ENCODE results near the gene SAT1.

Gene SAT1

GRCh38 chrX:23828881-23829280 lies 45.9 kb downstream of the SAT1 start:
- Histone ChIP-seq H3K27me3 (replicated peaks; ENCODE audit: control insufficient read depth, insufficient read depth, low read length) (no peaks in the 10 kb centered on the region), H3K36me3 (ENCODE audit: control insufficient read depth, insufficient read depth, low read length) (no peaks in the 10 kb centered on the region), H3K4me3 (replicated peaks; ENCODE audit: low read depth, low read length) (no peak overlapping the region)
- DNase-seq (ENCODE audit: extremely low read depth, insufficient read length) = no peak
- no peak for TF ChIP-seq CTCF (IDR thresholded peaks at IDR 0.05; ENCODE audit: insufficient read depth, low read length, poor library complexity, severe bottlenecking)

- Histone ChIP-seq H3K4me3 (replicated peaks; ENCODE audit: low read depth, low read length) (no peak overlapping the region), H3K27me3 (replicated peaks; ENCODE audit: control insufficient read depth, insufficient read depth, low read length) (no peaks in the 10 kb centered on the region), H3K36me3 (ENCODE audit: control insufficient read depth, insufficient read depth, low read length) (no peaks in the 10 kb centered on the region)
- no peak for DNase-seq (ENCODE audit: extremely low read depth, insufficient read length)
- no peak for TF ChIP-seq CTCF (IDR thresholded peaks at IDR 0.05; ENCODE audit: insufficient read depth, low read length, poor library complexity, severe bottlenecking)
These were observed 49.7 kb downstream of the SAT1 start for GRCh38 chrX:23832721-23833120.

Measured in GM06990 (cell line).